Smooth muscle cell (in vitro differentiated cells): Measurements from ENCODE around the gene CMTM5. TPM values are rescaled to one million over a fixed set of nuclear protein-coding genes. Genes with fewer than 3 reads are reported as not detected.
"Not testable (repeated sequence)": the region's sequence is repeated elsewhere in the genome, so short reads cannot be mapped to it uniquely, and the experiment has no call there.

Experiments
- DNase-seq: peaks from one replicate; lab custom pipeline; 2025; ENCODE audit not compliant: unreplicated experiment; lab: John Stamatoyannopoulos, UW
- H2AFZ ChIP-seq: fragments of 200-600 bp; sonication (generic); 2 replicates; pipeline ENCODE4 v1.6.0; 2016; ENCODE audit warnings: antibody characterized with exemption, low read depth, mild to moderate bottlenecking
- H3F3A ChIP-seq: fragments of 200-600 bp; sonication (generic); 2 replicates; pipeline ENCODE4 v1.6.0; 2017; ENCODE audit warnings: antibody characterized with exemption, low read depth
- H3K27ac ChIP-seq: fragments of 200-600 bp; sonication (generic); 2 replicates; pipeline ENCODE4 v1.5.1; 2016; ENCODE audit warnings: low read depth, mild to moderate bottlenecking
- H3K27me3 ChIP-seq: fragments of 200-600 bp; sonication (generic); 2 replicates; pipeline ENCODE4 v1.6.1; 2016; ENCODE audit warnings: low read depth, mild to moderate bottlenecking
- H3K36me3 ChIP-seq: fragments of 200-600 bp; sonication (generic); 2 replicates; pipeline ENCODE4 v1.5.1; 2016; ENCODE audit warnings: low read depth
- H3K4me1 ChIP-seq: fragments of 200-600 bp; sonication (generic); 2 replicates; pipeline ENCODE4 v1.5.1; 2016; ENCODE audit warnings: low read depth
- H3K4me2 ChIP-seq: fragments of 200-600 bp; sonication (generic); 2 replicates; pipeline ENCODE4 v1.6.0; 2016; ENCODE audit warnings: mild to moderate bottlenecking
- H3K4me3 ChIP-seq: fragments of 200-600 bp; sonication (generic); 2 replicates; pipeline ENCODE4 v1.5.1; 2016; ENCODE audit warnings: mild to moderate bottlenecking
- H3K79me2 ChIP-seq: fragments of 200-600 bp; sonication (generic); 2 replicates; pipeline ENCODE4 v1.6.0; 2016; ENCODE audit warnings: low read depth, mild to moderate bottlenecking
- H3K9ac ChIP-seq: fragments of 200-600 bp; sonication (generic); 2 replicates; pipeline ENCODE4 v1.6.0; 2016; ENCODE audit warnings: low read depth
- H3K9me3 ChIP-seq: fragments of 200-600 bp; sonication (generic); replicated peaks from 2 replicates; pipeline ENCODE4 v1.5.1; 2016; ENCODE audit warnings: low read depth
- H4K20me1 ChIP-seq: fragments of 200-600 bp; sonication (generic); 2 replicates; pipeline ENCODE4 v1.6.0; 2016; ENCODE audit warnings: low read depth
- WGBS: methylation state at CpG from one replicate; pipeline ENCODE4 v1.1.7; 2016; ENCODE audit warnings: low lambda C conversion rate; 5-methylcytosine and 5-hydroxymethylcytosine counted together
- polyA plus RNA-seq: library from polyadenylated mRNA; unstranded; fragments of >200 nt; fragmentation: Nextera tagmentation; extraction: Ambion mirVana; gene quantifications from 2 replicates; pipeline ENCODE4 v1.2.1, GENCODE V29; 2016
- total RNA-seq: library from RNA; depleted of rRNA; stranded (reverse); fragments of >200 nt; gene quantifications from 2 replicates; pipeline ENCODE4 v1.2.3, GENCODE V29; 2014
- TF ChIP-seq, protein P1 (sequence below): fragments of 200-600 bp; sonication (generic); IDR thresholded peaks from 2 replicates; pipeline ENCODE4 v1.5.1; 2017; ENCODE audit warnings: borderline replicate concordance, mild to moderate bottlenecking, antibody characterized with exemption; ENCODE audit not compliant: insufficient read depth, poor library complexity, severe bottlenecking

CMTM5 gene
- total and polyA plus RNA-seq, 2 experiments from 2014 or later: 0.59 TPM; not detected in 1

DNA sequence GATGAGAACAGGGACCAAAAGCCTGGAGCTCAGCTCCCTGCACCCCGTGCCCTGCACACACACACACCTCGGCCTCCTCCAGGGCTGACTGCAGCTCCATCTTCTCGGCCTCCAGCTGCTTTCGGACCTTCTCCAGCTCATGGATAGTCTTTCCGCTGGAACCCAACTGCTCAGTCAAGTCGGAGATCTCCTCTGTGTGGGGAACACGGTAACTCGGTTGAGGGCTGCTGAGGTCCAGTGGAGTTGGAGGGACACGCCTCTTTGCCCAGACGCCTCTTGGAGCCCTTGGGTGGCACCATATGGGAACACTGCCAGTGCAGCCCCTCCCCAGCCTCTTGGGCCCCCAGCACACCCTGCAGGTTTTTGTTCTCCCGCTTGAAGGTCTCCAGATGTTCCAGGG lies 40.0 kb downstream of the CMTM5 start:
- Histone ChIP-seq H3K27ac (no peak overlapping the region), H3F3A (no peaks in the 10 kb centered on the region), H3K4me2 (no peak overlapping the region), H2AFZ (no peak overlapping the region), H3K27me3 (no peaks in the 10 kb centered on the region), H3K79me2 (no peaks in the 10 kb centered on the region), H3K9ac (no peak overlapping the region), H3K4me1 (no peaks in the 10 kb centered on the region), H3K4me3 (no peak overlapping the region), H3K9me3 (no peaks in the 10 kb centered on the region), H4K20me1 (no peaks in the 10 kb centered on the region), H3K36me3 (no peaks in the 10 kb centered on the region)
- no peak for DNase-seq
- TF ChIP-seq, protein P1, sequence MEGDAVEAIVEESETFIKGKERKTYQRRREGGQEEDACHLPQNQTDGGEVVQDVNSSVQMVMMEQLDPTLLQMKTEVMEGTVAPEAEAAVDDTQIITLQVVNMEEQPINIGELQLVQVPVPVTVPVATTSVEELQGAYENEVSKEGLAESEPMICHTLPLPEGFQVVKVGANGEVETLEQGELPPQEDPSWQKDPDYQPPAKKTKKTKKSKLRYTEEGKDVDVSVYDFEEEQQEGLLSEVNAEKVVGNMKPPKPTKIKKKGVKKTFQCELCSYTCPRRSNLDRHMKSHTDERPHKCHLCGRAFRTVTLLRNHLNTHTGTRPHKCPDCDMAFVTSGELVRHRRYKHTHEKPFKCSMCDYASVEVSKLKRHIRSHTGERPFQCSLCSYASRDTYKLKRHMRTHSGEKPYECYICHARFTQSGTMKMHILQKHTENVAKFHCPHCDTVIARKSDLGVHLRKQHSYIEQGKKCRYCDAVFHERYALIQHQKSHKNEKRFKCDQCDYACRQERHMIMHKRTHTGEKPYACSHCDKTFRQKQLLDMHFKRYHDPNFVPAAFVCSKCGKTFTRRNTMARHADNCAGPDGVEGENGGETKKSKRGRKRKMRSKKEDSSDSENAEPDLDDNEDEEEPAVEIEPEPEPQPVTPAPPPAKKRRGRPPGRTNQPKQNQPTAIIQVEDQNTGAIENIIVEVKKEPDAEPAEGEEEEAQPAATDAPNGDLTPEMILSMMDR: no peak
- 92% methylated on average over 11 of the region's 11 CpGs for whole genome bisulfite sequencing

DNA sequence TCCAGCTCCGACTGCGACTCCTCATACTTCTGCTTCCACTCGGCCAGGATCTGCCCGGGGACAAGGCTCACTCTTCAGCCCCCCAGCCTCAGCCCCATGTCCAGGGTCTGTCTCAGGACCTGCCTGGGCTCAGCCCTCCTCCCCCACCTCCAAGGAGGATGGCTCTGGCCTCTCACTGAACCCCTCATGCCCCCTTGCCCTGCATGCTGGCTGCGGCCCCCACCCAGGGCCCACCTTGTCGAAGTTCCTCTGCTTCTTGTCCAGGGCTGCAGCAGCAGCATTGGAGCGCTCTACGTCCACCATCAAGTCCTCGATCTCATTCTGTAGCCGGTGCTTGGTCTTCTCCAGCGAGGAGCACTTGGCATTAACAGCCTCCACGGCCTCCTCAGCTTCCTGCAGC lies 40.4 kb downstream of the CMTM5 start:
- not testable (repeated sequence) for H3K4me3 ChIP-seq, DNase-seq, H3K27me3 ChIP-seq, H3K9ac ChIP-seq, H3F3A ChIP-seq, H3K36me3 ChIP-seq, H3K9me3 ChIP-seq, H3K27ac ChIP-seq, H3K79me2 ChIP-seq, H4K20me1 ChIP-seq, H2AFZ ChIP-seq, H3K4me1 ChIP-seq, H3K4me2 ChIP-seq
- WGBS: 93% methylated on average over 12 of the region's 12 CpGs

DNA sequence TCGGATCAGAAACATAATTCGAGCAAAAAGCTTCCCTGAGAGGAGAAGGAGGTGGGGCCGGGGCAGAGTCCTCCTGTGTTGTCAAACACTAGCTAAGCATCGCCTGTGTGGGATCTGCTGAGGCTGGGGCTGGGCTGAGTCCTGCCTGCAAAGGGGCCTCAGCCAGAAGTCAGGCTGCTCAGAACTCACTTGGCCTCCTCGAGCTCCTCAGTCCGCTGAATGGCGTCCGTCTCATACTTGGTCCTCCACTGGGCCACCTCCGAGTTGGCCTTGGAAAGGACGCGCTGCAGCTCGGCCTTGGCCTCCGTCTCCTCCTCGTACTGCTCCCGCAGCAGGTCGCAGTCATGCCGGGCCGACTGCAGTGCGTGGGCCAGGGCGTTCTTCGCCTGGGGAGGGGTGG lies 41.2 kb downstream of the CMTM5 start:
- Histone ChIP-seq H3F3A (no peaks in the 10 kb centered on the region), H3K9me3 (no peaks in the 10 kb centered on the region), H3K4me3 (no peak overlapping the region), H2AFZ (no peak overlapping the region), H3K4me2 (no peak overlapping the region), H3K36me3 (no peaks in the 10 kb centered on the region), H3K27ac (no peak overlapping the region), H3K79me2 (no peaks in the 10 kb centered on the region), H3K9ac (no peak overlapping the region), H3K4me1 (no peaks in the 10 kb centered on the region), H3K27me3 (no peaks in the 10 kb centered on the region), H4K20me1 (no peaks in the 10 kb centered on the region)
- no peak for DNase-seq
- WGBS: 97% methylated on average over 21 of the region's 21 CpGs
- TF ChIP-seq, protein P1: no peak

DNA sequence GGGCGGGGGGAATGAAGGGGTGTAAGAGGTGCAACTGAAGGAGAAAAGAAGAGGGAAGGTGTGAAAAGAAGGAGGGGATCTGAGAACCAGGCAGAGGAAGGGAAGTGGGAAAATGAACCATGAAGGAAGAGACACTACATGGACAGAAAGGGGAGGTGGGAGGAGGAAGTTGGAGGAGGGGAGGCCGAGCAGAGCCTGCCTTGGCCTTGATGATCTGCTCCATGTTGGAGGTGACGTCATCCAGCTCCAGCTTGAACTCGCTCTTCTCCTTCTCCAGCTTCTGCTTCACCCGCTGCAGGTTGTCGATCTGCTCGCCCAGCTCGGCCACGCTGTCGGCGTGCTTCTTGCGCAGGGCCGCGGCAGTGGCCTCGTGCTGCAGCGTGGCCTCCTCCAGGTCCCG lies 42.8 kb downstream of the CMTM5 start:
- not testable (repeated sequence) for H2AFZ ChIP-seq, H3K9me3 ChIP-seq, H3K36me3 ChIP-seq, H3K79me2 ChIP-seq, H3K4me3 ChIP-seq, DNase-seq, H3K9ac ChIP-seq, H3K27ac ChIP-seq, H3K27me3 ChIP-seq, H3K4me2 ChIP-seq, H4K20me1 ChIP-seq, H3F3A ChIP-seq, H3K4me1 ChIP-seq
- WGBS: 88% methylated on average over 1 of the region's 17 CpGs

DNA sequence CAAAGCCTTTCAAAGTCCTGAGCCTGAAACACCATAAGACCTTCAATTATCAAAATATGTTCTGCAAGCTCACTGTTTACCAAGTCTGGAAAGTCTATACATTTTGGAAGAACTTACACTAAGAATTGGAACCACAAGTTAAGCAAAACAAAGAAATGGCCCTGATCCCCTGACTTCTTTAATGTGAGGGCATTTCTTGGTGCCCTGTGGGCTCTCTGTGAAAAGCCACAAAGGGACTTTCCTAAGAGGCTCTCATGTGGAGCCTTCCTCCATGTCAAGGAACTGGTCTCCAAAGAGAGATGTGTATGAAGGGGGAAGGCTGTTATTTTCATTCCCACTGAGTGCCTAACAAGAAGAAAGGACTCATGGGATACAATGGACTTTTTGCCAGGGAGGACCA lies 44.7 kb downstream of the CMTM5 start:
- Histone ChIP-seq H2AFZ (no peak overlapping the region), H3K9ac (no peak overlapping the region), H3K27me3 (no peaks in the 10 kb centered on the region), H3K27ac (no peak overlapping the region), H3K79me2 (no peaks in the 10 kb centered on the region), H3F3A (no peaks in the 10 kb centered on the region), H3K4me2 (no peak overlapping the region), H3K36me3 (no peaks in the 10 kb centered on the region), H3K9me3 (no peaks in the 10 kb centered on the region), H4K20me1 (no peaks in the 10 kb centered on the region), H3K4me3 (no peak overlapping the region), H3K4me1 (no peaks in the 10 kb centered on the region)
- no peak for DNase-seq
- TF ChIP-seq, protein P1: no peak
